ENCODE results near the gene NPM1.
"Not testable (repeated sequence)": the region's sequence is repeated elsewhere in the genome, so short reads cannot be mapped to it uniquely, and the experiment has no call there.

The NPM1 gene

DNA sequence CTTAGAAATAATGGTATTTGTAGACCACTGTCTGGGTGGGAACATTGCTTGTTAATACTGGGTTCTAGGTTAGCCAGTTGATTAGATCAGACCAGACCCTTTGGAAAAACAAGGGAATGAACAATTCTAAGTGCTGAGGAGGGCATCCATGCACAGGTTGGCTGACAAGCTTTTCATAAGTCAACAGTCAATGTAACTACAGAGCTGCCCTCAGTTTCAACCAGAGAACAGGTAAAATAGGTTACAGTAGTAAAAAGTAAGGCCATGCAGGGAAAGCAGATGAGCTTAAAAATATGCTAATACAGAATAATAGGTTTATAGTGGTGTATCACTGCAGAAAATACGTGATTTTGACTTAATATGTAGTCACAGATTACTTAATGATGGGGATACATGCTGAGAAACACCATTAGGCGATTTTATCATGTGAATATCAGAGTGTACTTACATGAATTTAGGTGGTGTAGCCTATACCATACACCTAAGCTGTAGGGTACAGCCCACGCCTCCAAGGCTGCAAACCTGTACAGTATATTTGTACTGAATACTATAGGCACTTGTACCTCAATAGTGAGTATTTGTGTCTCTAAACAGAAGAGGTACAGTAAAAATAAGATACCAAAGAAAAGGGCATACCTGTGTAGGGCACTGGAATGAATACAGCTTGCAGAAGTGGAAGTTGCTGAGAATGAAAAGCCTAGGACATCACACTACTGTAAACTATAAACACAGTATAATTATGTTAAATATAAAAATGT is 25.7 kb downstream of the NPM1 start:
- no peak for DNase-seq

DNA sequence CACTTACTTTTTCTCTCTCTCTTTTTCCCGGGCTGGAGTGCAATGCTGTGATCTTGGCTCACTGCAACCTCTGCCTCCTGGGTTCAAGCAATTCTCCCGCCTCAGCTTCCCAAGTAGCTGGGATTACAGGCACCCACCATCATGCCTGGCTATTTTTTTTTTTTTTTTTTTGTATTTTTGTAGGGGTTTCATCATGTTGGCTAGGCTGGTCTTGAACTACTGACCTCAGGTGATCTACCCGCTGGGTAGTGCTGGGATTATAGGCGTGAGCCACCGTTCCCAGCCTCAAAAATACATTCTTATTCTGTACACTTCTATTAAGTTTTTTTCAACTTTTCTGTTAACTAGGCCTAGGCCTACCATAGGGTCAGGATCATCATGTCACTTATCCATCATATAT is 26.3 kb downstream of the NPM1 start:
- not testable (repeated sequence) for DNase-seq

DNA sequence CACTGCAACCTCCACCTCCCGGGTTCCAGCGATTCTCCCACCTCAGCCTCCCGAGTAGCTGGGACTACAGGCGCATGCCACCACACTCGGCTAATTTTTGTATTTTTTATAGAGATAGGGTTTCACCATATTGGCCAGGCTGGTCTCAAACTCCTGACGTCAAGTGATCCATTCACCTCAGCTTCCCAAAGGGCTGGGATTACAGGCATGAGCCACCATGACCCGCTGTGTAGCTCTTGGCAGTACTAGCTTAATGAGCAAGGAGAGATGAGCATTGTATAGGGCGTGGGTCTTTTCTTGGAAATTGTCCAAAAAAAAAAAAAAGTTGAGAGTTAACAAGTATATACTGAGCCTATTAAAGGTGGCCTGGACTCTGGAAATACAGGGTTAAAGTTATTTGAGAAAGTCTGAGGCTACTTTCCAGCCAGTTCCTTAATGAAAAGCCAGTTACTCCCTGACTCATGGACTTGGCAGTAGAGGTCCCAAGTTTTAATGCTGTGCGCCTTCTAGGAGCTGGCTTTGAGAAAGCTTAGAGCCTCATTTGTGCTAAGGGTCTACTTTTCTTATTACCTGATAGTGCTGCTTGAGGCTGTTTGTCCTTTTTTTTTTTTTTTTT is 27.6 kb downstream of the NPM1 start:
- peak; percentile 29 for DNase-seq

DNA sequence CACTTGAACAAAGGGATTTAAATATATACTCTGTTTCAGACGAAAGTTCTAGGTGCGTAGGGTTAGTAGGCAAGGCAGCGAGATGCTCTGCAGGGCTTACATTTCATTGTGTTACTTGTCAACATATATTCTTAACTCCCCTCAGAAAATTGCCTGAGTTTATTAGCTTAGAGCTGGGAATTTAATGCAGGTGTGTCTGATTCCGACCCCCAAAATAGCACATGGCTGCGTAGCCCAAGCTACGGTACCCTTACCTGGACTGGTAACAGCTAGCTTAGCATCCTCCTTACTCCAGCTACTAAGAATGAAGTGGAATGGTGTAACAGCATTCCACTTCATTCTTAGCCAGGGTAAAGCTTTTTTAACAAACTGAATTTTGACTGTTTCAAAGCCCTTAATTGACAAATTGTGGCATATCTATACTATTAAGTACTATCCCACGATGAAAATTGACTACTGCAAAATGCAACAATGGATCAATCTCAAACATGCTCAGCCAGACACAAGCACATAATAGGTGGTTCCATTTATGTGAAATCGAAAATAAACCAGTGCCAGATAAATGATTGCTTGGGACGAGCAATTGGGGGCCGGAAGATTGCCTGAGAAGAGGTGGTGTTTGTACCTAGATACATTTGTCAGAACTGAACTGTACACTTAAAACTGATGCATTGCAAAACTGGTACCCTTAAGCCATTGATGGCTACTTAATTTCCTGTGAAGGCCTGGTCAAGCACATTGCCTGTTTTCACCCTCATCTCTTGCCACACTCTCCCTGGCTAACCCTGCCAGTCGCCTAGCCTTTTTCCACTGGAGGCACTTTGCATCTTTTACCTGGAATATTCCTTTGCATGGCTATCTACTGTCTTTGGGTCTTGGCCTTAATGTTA is 28.8 kb downstream of the NPM1 start:
- no peak for DNase-seq

DNA sequence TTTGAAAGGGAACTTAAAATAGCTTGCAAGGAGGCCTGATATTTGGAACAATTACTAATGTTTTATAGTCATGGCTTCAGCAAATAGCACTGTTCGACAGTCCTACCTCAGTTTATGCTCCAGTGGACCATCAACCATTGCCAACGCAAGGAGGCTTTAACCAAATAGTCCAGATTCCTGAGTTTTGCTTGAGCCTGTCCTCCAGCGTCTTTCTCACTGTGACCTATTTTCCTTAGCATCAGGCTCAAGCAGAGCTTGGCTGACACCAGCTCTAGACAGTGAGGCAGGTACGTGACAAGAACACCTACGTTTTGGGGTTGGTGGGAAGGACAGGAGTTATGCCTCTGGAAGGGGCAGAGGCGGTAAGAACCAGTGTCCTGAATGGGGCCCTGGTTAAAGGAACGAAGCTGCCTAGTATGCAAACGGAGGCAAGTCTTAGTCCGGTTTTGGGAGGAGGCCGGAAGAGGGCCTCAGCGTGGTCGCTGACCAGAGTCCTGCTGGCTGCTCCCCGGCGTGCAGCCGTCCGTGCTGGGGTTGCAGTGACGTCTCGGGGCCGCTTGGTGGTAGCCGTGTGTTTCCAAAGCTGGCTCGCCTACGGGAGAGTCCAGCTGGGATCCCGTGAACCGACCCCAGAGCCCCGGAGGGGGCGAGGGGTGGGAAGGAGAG is 30.8 kb downstream of the NPM1 start:
- peak; percentile 71 for DNase-seq

DNA sequence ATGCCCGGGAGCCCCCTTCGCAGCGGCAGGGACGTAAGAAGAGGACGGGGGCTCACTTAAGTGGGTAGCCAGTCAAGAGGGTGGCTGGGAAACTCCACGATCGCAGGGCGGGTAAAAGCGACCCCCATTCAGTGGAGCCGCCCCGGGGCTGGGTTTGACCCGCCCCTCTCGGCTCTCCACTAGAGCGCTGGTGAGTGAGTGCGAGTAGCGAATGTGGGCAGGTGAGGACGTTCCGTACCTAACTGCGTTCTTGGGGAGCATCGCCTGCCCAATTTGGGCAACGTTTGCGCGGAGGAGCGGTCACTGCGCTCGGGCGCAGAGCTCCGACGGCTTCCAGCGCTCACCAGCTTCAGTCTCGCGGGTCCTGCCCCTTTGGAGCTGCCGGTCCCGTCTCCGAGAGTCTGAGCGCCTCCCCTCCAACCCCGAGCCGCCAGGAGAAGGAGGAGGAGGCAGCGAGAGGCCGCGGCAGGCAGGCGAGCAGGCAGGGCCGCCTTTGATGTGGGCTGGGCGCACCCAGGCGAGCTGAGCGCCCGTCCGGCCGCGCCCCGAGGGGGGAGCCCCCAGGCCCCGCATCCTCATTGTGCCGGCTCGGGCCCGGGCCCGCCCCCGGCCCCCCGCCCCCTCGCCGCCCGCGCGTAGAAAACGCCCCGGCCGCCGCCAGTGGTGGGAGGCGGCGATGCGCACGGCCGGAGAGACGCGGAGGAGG is 31.5 kb downstream of the NPM1 start, which contains the start of gene FGF18:
Gene FGF18, plus strand, starts transcription at position 666 of the 706 bp plus-strand sequence. CDS start 553 bp downstream, outside the sequence.
- DNase-seq: peak; percentile 56

DNA sequence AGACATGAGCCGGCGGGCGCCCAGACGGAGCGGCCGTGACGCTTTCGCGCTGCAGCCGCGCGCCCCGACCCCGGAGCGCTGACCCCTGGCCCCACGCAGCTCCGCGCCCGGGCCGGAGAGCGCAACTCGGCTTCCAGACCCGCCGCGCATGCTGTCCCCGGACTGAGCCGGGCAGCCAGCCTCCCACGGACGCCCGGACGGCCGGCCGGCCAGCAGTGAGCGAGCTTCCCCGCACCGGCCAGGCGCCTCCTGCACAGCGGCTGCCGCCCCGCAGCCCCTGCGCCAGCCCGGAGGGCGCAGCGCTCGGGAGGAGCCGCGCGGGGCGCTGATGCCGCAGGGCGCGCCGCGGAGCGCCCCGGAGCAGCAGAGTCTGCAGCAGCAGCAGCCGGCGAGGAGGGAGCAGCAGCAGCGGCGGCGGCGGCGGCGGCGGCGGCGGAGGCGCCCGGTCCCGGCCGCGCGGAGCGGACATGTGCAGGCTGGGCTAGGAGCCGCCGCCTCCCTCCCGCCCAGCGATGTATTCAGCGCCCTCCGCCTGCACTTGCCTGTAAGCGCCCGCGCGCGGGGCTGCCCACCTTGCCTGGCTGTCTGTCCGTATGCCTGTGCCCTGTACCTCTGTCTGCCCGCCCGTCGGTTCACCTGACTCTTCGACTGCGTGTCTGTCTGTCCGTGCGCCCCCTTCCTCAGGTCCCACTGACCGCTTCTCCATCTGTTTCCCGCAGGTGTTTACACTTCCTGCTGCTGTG is 32.2 kb downstream of the NPM1 start:
- peak; percentile 37 for DNase-seq

DNA sequence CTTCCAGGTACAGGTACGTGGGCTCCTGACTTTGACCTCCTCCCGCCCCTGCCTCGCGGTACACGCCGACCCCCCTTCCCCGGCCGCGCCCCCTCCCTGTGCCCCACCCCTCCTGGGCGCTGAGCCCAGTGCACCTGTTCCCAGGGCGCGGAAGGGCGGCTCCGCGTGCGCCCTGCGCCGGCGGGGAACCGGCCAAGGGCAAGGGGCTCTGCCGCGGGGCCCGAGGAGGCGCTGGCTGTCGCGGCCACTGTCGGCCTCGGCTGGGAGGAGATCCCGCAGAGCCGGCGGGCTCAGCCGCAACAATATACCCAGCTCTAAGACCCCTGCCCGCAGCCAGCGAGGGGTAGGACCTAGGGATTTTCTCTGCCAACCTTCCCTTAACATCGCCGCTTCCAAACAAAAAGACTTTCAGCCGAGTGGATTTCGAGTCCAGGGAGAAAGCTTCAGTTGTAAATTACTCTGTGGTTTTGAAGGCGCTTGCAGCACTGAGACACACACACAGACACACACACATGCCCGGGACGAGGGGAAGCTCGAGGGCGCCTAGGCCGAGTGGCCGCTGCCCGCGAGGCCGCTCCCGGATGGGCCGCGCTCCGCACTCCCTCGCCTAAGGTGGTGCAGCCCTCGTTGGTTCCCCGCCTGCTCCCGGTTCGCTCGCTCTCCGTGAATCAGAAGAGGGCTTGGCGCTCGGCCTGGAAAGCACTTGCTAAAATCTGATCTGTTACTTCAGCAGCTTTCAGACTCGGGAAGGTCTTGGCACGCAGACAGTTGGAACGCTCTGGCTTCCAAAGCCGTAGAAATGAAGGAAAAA is 33.0 kb downstream of the NPM1 start:
- DNase-seq: peak; percentile 89

DNA sequence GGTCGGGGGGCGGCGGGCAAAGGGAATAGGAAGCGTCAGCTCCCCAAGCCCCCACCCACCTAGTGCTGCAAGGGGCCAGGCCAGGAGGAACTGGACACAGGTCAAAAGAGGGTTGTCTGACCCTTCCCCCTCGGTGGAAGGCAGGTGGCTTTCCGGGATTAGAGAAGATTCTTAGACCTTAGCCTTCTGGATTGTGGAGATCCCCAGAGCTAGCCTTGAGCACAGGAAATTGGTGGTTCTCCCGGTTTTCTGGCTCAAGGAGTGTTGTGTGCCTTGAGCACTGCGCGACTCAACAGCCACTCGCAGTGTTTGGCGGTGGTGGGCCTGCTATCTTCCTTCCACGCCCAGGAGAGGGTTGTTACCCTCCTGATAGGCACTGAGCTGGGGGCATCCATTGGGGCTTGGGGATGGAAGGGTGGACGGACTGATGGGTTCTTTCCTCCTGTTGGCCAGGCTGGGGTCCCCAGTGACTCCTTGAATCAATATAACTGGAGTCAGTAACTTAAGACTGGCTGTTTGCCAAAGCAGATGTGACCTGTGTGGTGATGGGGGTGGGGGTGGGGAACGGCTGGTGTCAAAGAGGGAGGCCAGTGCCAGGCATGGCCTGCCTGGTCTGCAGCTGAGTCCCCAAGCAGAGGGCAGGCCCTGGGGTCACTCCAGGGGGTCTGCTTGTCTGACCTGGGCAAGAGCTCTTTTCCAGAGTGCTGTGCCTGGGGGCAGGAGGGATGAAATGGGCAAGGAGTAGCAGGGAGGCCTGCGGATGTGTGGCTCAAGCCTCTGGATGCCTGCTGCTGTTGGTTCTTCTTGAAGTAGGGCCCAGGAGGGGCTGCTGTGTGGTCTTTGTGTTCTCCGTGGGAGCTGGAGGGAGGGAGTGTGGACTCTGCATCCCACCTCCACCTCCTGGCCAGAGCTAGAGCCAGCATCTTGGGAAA is 33.9 kb downstream of the NPM1 start:
- DNase-seq: no peak

DNA sequence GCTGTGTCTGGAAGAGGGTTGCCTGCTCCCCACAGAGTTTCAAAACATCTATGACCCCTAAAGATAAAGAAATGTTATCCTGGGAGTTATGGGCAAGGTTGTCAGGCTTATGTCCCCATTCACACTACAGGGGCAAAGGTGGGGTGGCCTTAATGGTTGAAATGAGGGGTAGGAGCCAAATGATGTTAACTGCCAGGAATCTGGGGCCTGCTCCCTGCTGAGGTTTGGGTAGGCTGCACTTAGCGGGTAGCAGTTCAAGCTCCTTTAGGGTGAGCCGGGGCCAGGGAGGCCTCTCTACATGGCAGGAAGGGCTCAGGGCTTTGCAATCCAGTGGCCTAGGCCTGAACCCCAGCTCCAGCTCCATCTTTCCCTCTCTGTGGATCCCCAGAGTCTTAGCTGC is 34.8 kb downstream of the NPM1 start:
- DNase-seq: no peak

DNA sequence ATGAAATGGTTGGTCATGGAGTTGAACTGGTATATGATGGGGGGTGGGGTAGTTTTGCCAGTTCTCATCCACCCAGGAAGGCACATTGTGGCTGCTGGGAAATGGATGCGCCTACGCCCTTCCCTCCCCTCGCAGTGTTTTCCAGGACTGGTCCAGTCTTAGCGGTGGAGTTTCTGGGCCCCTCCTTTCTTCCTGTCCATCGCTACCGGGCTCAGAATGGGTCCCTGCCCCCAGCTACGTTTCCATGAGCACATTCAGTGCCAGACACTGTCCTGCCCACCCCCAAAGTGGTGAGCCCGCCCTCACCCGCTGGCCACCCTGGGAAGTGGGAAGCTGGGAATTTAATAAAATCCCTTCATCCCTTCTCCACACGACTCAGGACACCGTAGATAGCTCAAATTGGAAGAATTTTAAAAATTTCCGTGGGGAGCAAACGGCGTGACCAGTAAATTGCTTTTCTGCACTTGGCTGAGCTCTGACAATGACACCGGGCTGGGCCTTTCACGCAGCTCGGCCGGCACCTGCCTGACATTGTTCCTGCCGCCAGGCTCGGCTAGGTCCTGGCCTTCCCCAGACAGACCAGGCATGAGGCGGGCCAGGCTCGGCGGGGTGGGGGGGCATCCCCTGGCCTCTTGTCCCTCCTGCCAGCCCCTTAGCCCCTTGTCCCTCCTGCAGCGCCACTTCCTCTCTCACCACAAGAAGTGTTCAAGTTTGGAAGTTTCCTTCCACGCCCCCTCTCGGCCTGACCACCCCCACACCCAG is 35.4 kb downstream of the NPM1 start:
- DNase-seq: no peak

DNA sequence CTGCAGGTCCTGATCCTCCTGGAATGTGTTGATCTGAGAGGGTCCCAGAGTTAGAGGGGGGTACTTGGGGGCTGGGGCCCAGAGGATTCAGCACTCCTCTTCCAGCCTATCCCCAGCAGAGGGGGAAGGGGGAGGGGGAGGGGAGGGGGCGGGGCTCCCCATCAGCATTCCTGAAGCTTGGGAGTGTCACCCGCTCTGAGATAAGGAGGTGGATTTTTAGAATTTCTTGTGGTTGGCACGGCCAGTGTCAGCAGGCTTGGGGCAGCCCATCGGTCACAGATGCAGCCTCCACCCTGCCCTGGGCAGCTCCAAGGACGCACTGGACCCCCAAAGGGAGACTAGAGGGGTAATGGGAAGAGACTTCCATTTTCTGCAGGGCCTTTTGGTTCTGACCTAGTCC is 37.1 kb downstream of the NPM1 start:
- DNase-seq: no peak

DNA sequence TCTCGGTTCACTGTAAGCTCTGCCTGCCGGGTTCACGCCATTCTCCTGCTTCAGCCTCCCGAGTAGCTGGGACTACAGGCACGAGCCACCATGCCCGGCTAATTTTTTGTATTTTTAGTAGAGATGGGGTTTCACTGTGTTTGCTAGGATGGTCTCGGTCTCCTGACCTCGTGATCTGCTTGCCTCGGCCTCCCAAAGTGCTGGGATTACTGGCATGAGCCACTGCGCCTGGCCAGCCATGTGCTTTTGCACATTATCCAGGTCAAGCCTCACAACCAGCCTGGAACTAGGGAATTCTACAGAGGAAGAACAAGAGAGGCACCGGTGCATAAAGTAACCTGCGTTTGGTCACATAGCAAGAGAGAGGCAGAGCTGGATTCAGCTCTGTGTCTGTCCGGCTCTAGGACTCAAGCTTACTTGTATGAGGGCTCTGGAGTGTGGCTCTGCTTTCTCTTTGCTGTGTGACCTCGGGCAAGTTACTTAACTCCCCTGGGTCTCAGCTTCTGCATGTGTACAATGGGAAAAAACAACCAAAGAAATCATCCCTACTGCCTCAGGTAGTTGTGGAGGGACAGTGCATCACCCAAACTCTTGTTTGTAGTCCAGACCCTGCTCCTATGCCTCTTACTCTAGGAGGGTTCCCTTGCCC is 38.1 kb downstream of the NPM1 start:
- no peak for DNase-seq

DNA sequence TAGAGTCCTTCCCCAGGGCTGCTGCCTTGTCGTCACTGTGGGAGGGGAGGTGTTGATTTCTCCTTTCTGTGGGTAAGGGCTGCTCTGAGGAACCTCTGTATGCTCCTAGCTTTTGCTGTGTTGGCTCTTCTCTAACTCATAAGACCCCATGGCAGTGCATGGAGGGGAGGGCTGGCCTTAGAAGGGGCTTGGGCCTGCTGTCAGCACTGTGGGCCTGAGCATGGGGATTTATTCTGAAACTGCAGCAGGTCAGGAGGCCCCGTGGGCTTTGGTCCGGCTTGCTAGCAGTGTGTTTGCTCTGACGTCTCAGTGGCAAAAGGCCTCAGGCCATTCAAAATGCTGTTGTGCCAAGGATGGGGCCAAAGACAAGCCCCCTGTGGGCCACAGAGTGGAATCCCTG is 38.6 kb downstream of the NPM1 start:
- DNase-seq: no peak

DNA sequence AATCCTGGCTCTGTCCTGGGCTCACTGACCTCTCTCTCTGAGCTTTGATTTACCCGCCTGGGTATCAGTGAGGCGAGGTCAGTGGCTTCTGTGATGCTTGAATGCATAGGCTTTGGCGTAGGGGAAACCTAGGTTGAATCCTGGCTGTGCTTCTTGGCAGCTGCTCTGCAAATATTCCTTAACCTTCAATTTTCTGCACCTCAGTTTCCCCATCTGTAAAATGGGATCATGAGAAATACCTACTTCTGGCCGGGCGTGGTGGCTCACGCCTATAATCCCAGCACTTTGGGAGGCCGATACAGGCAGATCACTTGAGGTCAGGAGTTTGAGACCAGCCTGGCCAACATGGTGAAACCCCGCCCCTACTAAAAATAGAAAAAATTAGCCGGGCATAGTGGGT is 39.0 kb downstream of the NPM1 start:
- no peak for DNase-seq

DNA sequence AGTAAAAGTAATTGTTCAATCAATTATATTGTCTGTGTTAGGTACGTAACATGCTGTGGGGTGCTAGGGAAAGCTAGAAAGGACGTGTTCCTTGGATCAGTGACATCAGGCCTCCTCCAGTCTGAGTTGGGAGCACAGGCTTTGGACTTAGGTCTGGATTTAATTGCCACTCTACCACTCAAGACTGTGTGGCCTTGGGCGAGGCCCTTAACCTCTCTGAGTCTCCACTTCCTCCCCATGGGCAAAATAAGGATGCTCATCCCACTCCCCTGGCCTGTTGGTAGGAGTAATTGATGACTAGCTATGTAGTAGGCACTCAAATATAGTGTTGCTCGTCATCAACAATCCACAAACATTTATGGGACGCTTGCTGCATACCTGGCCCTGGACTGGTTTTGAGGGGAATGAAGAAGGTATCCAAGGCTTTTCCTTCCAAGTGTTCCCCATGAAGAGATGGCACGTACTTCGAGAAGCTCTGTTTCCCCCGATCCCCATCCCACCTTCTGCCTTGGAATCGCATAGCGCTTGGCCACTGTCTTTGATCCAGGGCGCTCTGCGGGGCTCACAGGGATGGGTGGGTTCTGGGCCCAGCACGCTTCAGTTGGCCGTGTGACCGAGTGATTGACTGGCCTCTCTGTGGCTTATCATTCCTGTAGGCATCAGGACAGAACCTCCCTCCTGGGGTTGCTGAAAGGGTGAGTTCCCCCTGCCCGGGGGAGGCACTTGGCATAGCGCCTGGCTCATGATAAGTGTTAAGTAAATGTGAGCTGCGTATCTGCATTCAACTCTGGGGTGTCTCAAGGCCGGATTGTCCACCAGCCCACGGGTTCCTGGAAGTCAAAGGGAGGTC is 39.9 kb downstream of the NPM1 start:
- DNase-seq: no peak

DNA sequence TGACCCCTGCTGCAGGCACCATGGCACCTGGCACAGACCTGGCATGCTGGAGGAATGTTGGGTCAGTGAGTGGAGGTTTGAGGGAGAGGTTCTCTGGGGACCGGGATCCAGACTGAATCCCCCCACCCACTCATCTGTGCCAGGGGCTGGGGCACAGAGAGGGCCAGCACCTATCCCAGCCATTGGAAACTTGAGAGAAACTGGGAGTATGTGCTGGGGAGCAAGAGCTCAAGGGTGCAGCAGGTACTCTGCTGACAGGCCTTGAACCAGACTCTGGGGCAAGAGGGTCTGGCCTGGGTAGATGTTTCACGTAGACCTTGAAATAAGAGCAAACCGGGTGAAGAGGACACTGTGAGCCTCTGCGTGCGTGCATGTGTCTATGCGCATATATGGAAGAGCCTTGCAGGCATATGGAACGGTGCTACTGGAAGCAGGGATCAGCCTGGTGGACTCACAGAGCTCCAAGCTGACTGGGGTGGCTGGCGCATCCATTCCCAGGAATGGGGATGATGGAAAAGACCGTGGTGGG is 40.6 kb downstream of the NPM1 start:
- no peak for DNase-seq
